ENCODE results near the gene F10. TPM values are rescaled to one million over a fixed set of nuclear protein-coding genes. Genes with fewer than 3 reads are reported as not detected.
"Not testable (repeated sequence)": the region's sequence is repeated elsewhere in the genome, so short reads cannot be mapped to it uniquely, and the experiment has no call there.

Gene F10
- polyA plus RNA-seq, 3 donors, result 18.6 to 22.6 (median 21.8) TPM

GRCh38 chr13:113094410-113094800, 28.2 kb upstream of the F10 start:
- DNase-seq (ENCODE audit: extremely low read depth in 1 of 11, low read depth in 9 of 11, low spot score in 4 of 11), result no peak

- no peak for DNase-seq (ENCODE audit: extremely low read depth in 1 of 11, low read depth in 9 of 11, low spot score in 4 of 11)
Measured at GRCh38 chr13:113095146-113096051, 27.2 kb upstream of the F10 start.

- no peak for DNase-seq (ENCODE audit: extremely low read depth in 1 of 11, low read depth in 9 of 11, low spot score in 4 of 11)
Measured at GRCh38 chr13:113096052-113096744, 26.4 kb upstream of the F10 start.

- DNase-seq (ENCODE audit: extremely low read depth in 1 of 11, low read depth in 9 of 11, low spot score in 4 of 11), result no peak
Measured at GRCh38 chr13:113096745-113097305, 25.8 kb upstream of the F10 start.

- DNase-seq (ENCODE audit: extremely low read depth in 1 of 11, low read depth in 9 of 11, low spot score in 4 of 11), result no peak
Measured at GRCh38 chr13:113097651-113098050, 24.9 kb upstream of the F10 start.

GRCh38 chr13:113098162-113098732, 24.4 kb upstream of the F10 start:
- peak in 1 of 11 donors; percentile 27 for DNase-seq (ENCODE audit: extremely low read depth in 1 of 11, low read depth in 9 of 11, low spot score in 4 of 11)

GRCh38 chr13:113099142-113099541, 23.5 kb upstream of the F10 start:
- DNase-seq (ENCODE audit: extremely low read depth in 1 of 11, low read depth in 9 of 11, low spot score in 4 of 11), result no peak

GRCh38 chr13:113102302-113102701, 20.3 kb upstream of the F10 start:
- DNase-seq (ENCODE audit: extremely low read depth in 1 of 11, low read depth in 9 of 11, low spot score in 4 of 11), result not testable (repeated sequence)

GRCh38 chr13:113102727-113103126, 19.9 kb upstream of the F10 start:
- DNase-seq (ENCODE audit: extremely low read depth in 1 of 11, low read depth in 9 of 11, low spot score in 4 of 11), result no peak

GRCh38 chr13:113103646-113104045, 19.0 kb upstream of the F10 start:
- DNase-seq (ENCODE audit: extremely low read depth in 1 of 11, low read depth in 9 of 11, low spot score in 4 of 11), result no peak

GRCh38 chr13:113105032-113105920, 17.3 kb upstream of the F10 start, which contains the start of gene F7:
TSS of gene F7 (plus strand) at chr13:113105791. CDS start at chr13:113105842, 51 bp downstream.
- DNase-seq (ENCODE audit: extremely low read depth in 1 of 11, low read depth in 9 of 11, low spot score in 4 of 11), result no peak

GRCh38 chr13:113105921-113106452, 16.6 kb upstream of the F10 start:
- DNase-seq (ENCODE audit: extremely low read depth in 1 of 11, low read depth in 9 of 11, low spot score in 4 of 11), result no peak

- DNase-seq (ENCODE audit: extremely low read depth in 1 of 11, low read depth in 9 of 11, low spot score in 4 of 11), result no peak
Measured at GRCh38 chr13:113106711-113107351, 15.8 kb upstream of the F10 start.

- DNase-seq (ENCODE audit: extremely low read depth in 1 of 11, low read depth in 9 of 11, low spot score in 4 of 11), result not testable (repeated sequence)
Measured at GRCh38 chr13:113108521-113108920, 14.1 kb upstream of the F10 start.

GRCh38 chr13:113109151-113110047, 13.2 kb upstream of the F10 start:
- DNase-seq (ENCODE audit: extremely low read depth in 1 of 11, low read depth in 9 of 11, low spot score in 4 of 11), result no peak

GRCh38 chr13:113110048-113110851, 12.3 kb upstream of the F10 start:
- DNase-seq (ENCODE audit: extremely low read depth in 1 of 11, low read depth in 9 of 11, low spot score in 4 of 11), result no peak
